ENCODE results near the gene SMPD3.

The SMPD3 gene

DNA sequence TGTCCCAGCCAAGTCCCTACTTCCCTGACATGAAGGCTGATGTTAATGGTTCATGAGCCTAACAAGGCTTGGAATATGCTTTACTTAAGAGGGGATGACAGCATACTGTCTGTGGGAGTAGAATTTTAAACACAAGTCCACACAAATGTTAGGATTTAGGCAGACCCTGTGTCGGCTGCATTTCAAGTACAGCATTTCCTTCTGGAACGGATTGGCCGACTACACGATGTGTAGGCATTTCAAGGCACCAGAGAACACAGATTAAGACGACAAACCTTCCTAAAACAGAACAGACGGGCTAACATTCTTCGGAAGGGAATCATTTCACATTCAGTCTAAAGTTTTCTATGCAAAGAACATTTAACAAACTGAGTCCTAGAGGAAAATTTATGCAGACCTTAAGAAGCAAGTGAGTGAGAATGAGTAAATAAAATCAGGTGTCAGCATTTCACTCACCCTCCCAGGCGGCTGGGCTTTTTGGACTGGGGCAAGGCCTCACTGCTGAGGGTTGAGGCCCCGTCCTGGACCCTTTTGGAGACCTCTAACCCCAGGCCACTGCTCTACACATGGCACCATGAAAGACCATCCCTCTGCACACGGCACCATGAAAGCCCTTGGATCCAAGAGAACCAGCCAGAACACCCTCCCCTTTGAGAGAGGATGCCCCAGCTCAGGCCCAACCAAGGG is 67.5 kb downstream of the SMPD3 start:
- no peak for DNase-seq (ENCODE audit: low spot score)

DNA sequence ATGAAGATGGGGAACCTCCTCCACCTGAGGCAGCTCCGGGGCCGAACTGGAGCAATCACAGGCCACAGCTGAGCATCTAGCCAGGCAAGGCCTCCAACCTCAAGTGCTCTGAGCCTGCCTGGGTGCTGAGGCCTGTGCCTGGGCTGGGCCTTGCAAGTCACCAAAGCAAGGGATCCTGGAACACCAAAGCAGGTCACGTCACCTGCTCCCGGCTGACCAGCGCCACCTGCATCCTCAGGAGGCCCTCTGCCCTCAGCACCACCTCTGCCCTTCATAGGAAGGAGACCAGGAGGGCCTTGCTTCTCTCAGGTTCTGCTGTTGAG is 68.0 kb downstream of the SMPD3 start:
- no peak for DNase-seq (ENCODE audit: low spot score)

DNA sequence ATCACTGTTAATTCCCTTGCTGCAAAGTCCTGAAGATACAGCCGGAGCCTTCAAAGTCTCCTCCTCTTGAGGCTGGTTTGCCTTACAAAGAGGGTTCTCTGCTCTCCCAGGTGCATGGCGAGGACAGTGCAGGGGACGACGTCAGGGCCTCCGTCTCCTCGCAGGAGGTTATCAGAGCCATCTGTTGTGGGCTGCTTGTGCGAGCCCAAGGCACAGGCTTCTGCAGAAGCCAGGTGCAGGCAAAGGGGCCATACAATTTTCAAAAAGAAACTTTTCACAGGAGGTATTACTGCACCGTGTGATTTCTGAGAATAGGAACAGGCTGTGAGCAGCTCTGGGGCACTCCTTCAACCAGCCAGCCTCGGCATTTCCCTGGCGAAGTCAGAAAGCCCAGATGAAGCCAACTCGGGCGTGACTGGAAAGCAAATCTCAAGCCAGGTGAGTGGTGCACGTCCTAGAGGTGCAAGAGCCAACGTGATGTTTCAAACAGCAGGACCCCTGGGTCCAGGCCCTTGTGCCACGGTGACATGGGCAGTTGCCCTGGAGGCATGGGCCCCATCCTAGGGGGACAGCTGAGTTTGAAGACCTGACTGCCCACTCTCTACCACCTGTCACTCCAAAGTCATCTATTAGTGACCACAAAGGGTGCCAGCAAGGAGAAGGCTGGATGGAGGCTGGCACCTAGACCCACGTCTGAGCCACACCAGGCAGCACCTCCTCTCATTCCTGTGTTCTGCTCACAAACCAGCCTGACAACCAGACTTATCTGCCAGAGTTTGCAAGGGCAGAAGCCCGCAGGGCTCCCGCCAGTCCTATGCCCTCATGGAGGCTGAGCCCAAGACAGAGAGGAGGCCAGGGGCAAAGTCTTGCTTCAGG is 68.6 kb downstream of the SMPD3 start:
- DNase-seq (ENCODE audit: low spot score): no peak

DNA sequence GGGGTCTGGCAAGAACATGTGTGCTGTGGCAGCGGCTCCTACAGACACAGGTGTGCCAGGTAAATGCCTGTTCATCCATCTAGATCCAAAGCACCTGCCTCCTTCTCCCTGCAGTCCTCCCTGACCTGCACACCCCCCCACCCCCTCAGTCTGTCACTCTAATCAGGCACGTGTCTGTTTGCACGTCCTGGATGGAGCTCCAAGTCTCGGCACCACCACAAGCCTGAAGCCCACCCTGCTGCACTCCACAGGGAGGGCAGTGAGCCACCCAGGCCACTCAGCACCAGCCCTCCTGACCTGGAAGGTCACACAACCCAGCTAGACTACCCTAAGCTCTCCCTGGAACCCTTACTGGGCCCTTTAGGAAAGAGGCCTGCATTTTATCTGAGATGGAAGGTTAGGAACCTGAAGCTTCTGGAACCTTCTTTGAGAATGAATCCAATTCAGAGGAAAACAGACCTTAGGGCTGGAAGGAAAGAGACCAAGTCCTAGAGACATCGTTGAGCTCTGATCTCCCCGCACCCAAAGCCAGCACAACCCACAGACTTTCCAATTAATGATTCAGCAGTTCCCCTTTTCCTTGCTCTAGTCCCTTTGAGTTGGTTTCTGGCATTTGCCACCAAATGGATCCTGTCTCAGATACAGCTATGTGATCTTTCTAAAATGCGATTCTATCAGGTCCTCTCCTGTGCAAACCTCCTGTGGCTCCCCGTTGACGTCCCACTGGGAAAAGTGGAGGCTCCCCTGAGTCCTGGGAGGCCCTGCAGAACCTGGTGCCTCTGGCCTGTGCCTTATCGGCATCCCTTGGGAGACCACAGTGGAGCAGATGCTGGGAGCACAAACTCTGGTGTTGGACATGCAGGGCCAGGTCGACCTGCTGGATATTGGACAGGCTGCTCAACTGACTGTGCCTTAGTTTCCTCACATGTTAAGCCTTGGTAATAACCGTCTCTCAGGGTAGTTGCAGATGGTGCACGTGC is 69.6 kb downstream of the SMPD3 start:
- no peak for DNase-seq (ENCODE audit: low spot score)

DNA sequence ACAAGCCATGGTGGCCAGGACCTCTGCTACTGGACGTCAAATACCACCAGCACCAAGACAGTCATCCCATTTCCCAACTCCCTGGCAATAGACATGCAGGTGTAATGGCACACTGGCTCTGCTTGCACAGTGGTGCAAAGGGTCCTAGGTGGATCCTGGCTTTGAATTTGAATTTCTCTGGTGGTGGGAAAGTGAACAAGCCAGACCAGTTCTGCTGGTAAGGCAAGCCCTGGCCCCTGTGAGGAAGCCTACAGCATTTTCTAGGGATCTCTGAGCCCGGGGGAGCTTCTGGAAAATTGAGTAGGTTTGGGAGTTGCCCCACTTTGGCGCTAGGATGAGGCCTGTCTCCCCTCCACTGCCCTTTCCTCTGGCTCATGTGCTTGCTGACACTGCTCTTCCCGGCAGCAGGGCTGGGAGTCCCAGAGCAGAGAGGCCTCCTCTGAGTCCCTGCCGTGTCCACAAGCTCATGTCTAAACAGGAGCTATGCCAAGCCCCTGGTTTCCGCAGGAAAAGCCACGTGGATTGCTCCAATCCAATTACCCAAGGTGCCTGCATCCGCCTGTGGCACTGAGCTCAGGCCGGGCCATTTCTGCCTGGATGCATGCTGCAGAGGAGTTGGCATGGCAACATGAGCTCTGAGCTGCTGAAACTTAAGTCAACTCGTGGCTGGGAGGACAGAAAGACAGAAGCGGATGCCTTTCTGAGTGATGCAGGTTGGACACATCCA is 70.5 kb downstream of the SMPD3 start:
- no peak for DNase-seq (ENCODE audit: low spot score)

DNA sequence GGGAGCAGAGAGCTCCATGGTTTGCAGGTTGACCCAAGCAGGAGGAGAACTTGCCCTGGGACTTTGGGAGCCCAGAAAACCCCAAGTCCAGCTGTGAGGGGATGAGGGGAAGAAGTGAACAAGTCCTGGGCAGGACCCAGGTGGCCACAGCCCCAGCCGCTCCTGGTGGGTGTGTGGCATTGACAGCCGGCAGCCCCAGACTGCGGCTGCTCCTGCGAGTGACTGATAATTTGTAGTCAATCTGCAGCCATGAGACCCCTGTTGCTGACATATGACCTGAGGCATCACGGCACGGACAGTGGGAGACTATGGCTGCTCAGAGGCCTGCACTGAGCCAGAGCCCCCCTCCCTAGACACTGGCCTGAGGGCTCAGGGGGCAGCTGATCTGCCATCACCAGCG is 71.1 kb downstream of the SMPD3 start:
- no peak for DNase-seq (ENCODE audit: low spot score)

DNA sequence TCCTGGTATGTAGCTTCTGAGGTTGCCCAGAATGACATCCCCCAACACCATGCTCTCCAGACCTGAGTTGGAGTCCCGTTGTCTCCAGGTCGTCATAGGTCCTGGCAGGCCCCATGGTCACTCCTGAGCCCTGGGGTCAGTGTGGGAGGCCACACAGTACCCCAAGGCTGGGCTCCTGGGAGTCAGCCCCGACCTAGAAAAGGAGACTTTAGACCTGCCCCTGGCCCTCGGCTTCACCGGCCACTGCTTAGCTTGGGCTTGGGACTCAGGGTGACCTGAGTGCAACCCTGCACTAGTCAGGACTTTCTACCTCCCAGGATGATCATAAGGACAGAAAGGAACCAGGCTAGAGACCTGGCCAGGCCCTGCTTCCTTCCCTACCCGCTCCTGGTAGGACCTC is 71.7 kb downstream of the SMPD3 start:
- DNase-seq (ENCODE audit: low spot score): no peak

DNA sequence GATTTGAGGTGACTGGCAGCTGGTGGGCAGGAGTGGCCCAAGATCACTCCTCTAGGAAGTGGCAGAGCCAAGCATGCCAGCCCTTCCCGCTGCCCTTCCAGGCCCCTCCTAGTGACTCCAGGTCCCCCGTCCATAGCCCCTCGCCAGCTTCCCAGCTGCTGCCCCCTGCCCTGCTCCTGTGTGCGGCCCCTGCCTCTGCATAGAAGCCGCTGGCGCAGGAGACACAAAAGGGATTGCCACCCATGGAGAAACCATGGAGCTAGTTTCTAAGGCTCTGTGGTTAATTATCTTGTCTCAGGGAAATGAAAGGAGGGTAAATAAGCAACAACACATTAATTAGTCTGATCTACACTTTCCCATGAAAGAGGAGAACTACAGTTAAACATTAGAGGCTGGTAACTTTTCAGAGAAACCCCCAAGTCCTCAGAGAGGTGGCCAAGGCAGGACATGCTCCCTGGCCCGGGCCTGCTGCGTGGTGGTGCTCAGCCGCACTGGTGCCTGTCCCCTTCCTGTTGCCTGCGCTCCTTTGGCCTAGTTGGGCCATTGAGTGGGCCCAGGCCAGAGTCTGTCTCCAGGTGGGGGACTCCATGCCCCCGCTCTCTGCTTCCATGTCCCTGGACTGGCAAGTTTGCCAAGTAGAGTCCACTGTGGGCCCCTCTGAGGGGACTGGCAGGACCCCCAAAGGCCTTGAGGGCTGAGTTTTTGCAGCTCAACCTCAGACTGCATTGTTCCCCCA is 72.3 kb downstream of the SMPD3 start:
- DNase-seq (ENCODE audit: low spot score): no peak

DNA sequence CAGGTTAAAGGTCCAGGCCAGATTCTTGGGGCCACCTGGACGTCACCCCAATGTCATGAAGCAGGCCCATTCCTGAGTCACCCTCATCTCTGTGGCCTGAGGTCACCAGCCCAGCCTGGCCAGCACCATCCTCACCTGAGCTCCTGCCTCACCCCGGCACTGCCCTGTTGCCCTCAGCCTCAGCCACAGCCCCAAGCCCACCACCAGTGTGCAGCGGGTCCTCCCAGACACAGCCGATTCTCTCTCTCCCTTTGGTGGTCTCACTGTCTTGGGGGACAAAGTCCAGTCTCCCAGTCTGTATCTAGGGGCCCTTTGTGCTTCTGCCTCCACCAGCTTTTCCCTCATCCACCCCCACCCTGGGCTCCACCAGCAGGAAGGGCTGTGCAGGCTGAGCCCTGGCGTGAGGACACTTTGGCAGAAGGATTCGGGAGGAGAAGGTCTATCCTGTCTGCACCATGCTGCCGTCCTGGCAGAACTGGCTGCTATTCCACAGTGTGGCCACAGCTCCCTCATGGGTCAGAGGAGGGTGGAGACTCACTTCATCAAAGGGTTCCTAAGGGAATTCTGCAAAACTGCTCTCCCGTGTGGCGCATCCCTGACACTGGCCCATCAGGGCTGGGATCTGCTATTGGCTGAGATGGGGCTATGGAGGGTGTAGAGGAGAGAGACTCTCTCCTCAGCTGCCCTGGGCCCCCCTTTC is 73.2 kb downstream of the SMPD3 start:
- no peak for DNase-seq (ENCODE audit: low spot score)

DNA sequence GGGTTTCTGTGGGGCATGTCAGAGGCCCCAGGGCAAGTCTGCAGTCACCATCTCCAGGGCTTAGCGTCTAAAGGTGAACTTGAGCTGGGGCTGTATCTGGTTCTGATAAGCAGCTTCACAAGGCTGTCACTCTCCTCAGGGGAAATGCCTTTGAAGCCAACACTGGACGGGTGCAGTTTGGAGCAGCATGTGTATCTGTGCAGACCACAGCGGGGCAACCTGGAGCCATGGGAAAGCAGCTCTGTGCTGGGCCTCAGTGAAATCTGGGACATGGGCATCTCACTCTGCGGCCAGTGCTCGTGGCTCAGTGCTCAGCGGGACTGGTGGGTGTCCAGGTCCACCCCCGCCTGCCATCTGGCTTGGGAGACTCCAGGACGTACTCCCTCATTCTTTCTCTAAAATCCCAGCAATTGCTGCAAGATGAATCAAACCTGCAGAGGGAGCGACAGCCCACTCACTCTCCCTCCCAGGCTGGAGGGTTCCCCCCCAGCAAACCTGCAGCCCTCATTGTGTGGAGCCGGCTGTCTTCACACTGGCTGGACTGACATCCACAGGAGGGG is 74.0 kb downstream of the SMPD3 start:
- DNase-seq (ENCODE audit: low spot score): no peak

DNA sequence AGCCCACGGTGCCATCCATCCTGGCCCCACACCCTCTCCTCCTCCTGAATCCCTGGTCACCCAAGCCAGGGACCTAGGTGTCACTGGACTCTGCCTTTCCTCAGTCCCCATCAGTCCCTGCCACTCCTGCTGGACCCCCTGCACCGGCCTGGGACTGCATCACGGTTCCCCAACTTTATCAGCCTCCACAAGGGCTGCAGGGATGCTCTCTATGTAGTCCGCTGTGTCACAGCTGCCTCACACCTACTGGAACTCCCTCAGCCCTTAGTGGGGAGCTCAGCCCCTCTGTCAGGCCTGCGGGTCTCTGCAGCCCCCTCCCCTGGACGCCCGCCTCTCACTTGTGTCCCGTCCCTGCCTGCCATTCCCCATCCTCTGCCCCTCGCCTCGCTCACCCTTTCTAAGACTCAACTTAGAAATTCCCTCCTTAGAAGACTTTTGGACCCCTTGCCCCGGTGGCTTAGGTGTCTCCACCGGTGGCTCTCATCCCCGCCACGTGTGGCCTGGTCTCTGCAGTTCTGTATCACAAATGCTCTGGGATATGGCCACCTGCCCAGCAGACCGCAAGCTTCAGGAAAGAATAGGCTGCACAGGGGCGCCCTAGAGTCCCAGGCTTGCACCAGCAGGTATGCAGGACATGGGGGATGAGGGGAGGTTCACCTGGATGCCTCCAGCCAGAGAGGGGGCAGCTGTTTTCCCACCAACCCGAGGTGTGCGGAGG is 74.6 kb downstream of the SMPD3 start:
- no peak for DNase-seq (ENCODE audit: low spot score)

DNA sequence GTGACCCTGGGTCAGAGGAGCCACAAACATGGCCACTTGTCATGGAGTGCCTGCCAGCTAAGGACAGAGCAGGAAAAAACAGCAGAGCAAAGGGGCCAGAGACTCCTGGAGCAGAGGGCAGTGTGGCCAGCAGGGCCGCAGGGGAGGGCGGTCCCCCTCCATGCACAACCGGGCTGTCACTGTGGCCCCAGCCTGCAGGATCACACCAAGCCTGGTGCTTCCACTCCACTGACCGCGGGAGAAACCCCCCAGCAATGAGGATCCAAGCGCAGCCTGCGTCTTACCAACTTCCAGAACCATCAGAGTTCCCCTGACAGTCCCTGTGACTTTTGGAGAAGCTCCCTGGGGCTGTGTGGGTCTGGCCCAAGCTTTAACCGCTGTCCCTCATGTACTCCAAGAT is 75.5 kb downstream of the SMPD3 start:
- DNase-seq (ENCODE audit: low spot score): no peak

DNA sequence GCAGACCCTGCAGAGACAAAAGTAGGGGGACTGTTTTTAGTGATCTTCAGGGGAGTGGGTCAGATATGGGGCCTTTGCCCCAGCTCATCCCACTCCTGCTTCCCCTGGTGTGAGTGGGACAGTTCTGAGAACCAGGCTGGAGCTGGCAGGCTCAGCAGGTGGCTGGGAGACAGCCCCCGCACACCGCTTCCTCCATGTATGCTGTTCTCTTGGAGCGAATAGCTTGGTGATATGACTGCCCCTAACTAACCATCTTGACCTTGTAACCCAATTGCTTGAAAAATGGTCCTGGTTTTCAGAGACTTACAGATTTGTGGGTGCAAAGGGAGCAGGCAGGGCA is 76.0 kb downstream of the SMPD3 start:
- no peak for DNase-seq (ENCODE audit: low spot score)

DNA sequence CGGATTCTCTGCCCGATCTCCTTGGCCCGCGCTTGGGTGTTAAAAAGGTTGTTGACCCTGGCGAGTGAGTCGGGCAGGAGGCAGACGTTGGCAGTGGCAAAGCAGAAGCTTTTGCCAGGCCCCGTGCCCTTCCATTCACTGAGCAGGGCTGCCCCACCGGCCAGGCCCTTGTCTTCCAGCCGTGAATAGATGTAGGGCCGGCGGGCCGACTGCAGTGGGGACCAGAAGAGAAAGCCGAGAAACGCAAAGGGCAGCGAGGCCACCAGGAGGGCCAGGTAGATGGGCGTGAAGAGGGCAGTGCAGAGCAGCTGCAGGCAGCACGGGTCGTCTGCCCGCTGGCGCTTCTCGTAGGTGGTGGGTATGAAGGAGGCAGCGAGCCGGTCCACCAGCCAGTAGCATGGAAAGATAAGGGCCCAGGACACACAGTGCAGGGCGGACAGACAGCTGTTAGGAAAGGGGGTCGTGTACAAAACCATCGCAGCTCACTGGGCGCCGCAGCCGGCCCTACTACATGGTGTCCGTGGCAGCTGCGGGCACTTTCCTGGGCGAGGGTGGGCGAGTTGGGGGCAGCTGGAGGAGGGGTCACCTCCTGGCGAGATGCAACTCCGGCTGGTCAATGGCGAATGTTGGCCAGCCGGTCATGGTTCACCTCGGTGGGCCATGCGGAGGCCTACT is 76.5 kb downstream of the SMPD3 start:
- no peak for DNase-seq (ENCODE audit: low spot score)

DNA sequence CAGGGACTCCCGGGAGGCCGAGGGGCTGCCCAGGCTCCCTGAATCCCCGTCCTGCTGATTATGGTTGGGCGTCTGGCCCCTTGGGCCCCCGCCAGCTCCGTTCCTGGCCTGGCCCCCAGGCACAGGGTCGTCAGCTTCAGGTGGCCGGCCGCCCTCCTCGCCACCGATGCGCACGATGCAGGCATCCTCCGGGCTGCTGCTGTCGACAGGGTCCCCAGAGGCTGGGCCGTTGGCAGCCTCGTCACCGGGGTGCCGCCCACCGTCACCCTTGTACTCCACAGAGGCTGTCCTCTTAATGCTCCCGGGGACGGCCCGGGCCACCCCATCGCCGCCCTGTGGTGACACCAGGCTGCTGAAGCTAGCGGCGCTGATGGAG is 77.0 kb downstream of the SMPD3 start:
- no peak for DNase-seq (ENCODE audit: low spot score)

DNA sequence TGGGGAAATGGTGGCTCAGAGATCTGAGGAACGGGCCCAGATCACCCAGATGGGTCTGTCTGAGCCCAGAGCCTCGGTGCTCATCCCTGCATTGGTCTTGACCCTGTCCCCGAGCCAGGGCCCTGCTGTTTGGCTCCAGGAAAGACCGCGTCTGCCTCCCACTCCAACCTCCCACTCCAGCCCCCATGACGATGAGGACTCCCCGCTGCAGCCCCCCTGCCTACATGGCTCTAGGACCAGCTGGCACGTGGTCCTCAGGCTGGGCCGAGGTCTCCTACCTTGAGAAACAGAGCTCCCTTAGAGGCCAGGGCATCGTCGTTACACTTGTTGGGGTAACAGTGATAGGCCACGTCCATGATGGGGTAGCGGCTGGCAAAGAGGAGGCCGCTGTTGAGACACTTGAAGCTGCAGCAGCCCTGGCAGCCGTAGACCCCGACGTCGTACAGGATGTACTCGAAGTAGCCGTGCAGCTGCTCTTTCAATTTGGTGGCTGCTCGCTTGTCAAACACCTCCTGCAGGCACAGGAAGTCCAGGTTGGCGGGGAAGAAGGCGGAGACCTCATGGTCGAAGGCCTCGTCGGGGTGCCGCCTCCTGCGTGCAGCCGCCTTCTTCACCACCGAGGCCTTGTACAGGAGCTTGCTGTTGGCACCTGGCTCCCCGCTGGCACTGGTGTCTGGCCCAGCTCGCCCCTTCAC is 77.6 kb downstream of the SMPD3 start:
- DNase-seq (ENCODE audit: low spot score): peak; percentile 28

DNA sequence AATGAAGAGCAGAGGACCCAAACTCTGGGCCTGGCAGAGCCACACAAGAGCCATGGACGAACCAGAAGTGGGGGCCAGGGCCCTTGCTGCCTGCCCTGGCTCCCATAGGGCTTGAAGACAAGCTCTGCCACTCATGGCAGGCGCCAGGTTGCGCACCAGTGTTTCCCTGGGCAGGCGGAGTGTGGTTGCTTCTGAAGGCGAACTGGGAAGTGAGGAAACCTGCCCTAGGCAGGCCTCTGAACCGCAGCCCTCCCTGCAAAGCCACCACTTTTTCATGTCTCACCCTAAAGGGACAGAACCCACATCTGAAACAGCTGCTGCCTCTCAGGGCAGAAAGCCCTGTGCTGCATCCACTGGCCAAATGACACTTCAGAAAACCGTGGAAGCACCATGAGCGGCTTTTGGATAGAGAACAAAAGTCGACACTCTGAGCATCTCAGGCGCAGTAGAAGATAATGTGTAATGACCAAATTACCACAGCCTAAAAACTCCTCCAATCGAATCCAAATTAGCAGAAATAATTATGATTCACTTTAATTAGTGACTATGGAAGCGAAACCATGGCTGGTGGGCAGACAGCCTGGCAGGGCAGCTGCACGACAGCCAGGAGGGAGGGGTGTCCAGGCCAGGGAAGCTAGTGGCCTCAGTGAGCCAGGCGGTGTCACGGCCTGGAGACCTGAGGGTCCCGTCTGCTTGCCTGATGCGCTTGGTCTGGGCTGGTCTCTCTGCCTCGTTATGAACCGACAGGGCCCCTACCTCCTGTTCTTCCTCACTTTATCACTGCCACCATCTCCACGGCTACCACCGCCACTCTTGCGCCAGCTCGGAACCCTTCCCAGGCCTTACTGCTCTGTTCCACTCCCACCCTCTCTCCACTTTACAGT is 78.4 kb downstream of the SMPD3 start:
- DNase-seq (ENCODE audit: low spot score): peak; percentile 17

DNA sequence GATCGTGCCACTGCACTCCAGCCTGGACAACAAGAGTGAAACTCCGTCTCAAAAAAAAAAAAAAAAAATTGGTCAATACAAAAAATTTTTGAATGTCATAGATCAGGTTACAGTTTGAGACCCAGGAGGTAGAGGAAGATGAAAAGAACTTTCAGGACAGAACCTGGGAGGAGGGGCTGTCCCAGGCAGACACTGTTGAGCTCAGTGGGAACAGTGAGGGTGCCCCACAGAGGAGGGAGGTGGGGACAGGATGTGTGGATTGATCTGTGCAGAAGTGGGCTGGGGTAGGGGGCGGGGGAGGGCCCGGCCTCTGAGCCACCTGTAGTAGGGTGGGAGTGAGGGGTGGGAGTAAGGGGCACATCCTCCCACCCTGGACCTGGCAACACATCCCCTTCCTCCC is 79.1 kb downstream of the SMPD3 start:
- DNase-seq (ENCODE audit: low spot score): no peak

Data from CD4-positive, alpha-beta T cell treated with Interleukin-15 for 4 hours (primary cell).